Suprapubic skin (tissue), 4 donors: ENCODE data around the gene AQR.

Source experiments
- CTCF ChIP-seq, 2 donors: fragments of 200-600 bp in 1 of 2; fragments of 450-650 bp in 1 of 2; sonication (generic) in 1 of 2; IDR thresholded peaks; one replicate each; pipeline ENCODE4 v1.5.1; 2016 to 2019; ENCODE audit warnings: antibody characterized with exemption in 2 of 2, mild to moderate bottlenecking in 1 of 2, moderate library complexity in 1 of 2
- EP300 ChIP-seq: sonication (generic); formaldehyde crosslinking; IDR thresholded peaks from one replicate; pipeline ENCODE4 v1.6.1; 2017; ENCODE audit warnings: antibody characterized with exemption
- POLR2A ChIP-seq, 2 donors: fragments of 450-650 bp; IDR thresholded peaks; one replicate each; pipeline ENCODE4 v1.6.1; 2017; ENCODE audit warnings: antibody characterized with exemption in 2 of 2, mild to moderate bottlenecking in 2 of 2, moderate library complexity in 2 of 2
- POLR2AphosphoS5 ChIP-seq, 3 donors: sonication (generic); formaldehyde crosslinking; IDR thresholded peaks; one replicate each; pipeline ENCODE4 v1.6.1; 2017; ENCODE audit warnings: antibody characterized with exemption in 3 of 3

- TF ChIP-seq CTCF (IDR thresholded peaks at IDR 0.05) (no peak), POLR2A (IDR thresholded peaks at IDR 0.05) (no peak), EP300 (no peak), POLR2AphosphoS5 (IDR thresholded peaks at IDR 0.05) (no peak)
Observed at GRCh38 chr15:34914317-34914716, 55.2 kb downstream of the AQR start.
